VCaP (cell line): ENCODE data around the gene BCL11B.

Source experiments
- H3K27ac ChIP-seq: fragments of 450-650 bp; 2 replicates; pipeline ENCODE4 v1.5.1; 2017
- CTCF ChIP-seq: fragments of 450-650 bp; conservative IDR thresholded peaks from 2 replicates; pipeline ENCODE4 v1.5.1; 2017; ENCODE audit warnings: mild to moderate bottlenecking, moderate library complexity

The BCL11B gene

GRCh38 chr14:99173086-99173485 is 98.9 kb downstream of the BCL11B start:
- TF ChIP-seq CTCF: no peak
- no peak overlapping the region for H3K27ac ChIP-seq

GRCh38 chr14:99171396-99171795 is 100.6 kb downstream of the BCL11B start:
- no peak for TF ChIP-seq CTCF

DNA sequence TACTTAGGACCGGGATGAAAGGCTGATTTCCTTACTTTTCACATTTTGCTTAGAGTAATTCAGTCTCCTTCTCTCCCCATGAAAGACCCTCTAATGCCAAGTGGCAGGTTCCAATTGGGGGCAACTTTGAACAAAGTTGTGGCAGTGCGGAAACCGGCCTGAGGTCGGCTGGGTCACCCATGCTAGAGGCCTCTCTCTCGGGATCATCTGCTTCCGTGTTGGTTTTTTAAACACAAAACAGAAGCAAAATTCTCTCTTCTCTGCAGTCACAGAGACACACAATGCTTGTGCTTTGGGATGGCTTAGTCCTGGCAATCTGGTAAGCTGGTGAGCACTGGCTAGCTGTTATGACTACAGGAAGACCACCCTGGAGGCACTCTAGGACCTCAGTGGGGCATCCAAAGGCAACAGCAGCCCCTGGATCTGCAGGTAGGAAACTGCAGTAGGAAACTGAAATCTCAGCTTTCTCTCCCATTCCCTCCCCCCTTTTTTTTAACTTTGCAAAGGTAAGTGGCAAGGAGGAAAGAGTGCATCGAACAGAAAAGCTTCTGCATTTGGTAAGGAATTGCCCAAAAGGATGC is 102.1 kb downstream of the BCL11B start:
- no peak overlapping the region for H3K27ac ChIP-seq
- no peak for TF ChIP-seq CTCF

More at GRCh38 chr14:99171396-99171795, 100.6 kb downstream of the BCL11B start:
- H3K27ac ChIP-seq: no peak overlapping the region

DNA sequence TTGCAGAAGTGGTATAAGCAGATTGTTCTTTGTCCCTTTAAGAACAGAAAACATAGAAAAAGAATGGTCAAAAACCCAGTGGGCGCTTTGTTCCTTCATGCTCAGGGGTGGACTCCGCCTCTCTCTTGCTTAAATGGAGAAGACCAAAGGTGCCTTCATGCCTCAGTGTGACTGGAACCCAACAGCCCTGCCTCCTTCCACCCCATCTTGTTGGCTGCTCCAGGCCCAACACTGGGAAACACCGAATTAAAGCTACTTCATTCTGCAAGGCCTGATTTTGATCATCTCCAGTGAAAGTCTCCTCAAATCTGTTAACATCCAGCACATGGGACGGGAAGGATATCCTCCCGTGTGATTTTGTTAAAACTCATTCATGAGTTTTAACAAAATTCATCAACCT is 103.7 kb downstream of the BCL11B start:
- no peak for TF ChIP-seq CTCF
- H3K27ac ChIP-seq: no peak overlapping the region

- no peak for TF ChIP-seq CTCF
Measured at GRCh38 chr14:99166506-99166905, 105.5 kb downstream of the BCL11B start.

GRCh38 chr14:99164712-99165111 is 107.3 kb downstream of the BCL11B start:
- no peak for TF ChIP-seq CTCF
- H3K27ac ChIP-seq: no peak overlapping the region

More at GRCh38 chr14:99166506-99166905, 105.5 kb downstream of the BCL11B start:
- H3K27ac ChIP-seq: no peak overlapping the region

DNA sequence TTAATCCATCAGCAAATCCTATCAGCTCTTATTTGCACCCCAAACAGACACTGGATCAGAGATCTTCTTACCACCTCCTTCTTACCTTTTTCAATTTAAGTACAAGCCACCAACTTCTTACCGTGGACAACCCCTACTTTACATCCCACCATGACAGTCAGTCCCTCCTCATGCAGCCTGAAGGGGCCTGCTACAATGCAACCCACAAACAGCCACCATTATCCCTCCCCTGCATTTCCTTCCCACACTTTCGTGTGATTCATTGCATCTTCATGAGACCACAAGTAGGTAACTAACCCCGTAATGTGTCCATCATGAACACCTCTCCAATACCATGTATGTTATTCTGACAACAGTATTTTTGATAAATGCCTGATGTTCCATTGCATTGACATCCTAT is 108.6 kb downstream of the BCL11B start:
- TF ChIP-seq CTCF: no peak
- H3K27ac ChIP-seq: no peak overlapping the region
